Measurements from ENCODE around the gene BRD7.
A peak's percentile ranks its signal among the peaks of the same experiment; 100 is the strongest.

The BRD7 gene

GRCh38 chr16:50322333-50322732, 46.5 kb downstream of the BRD7 start:
- no peak for DNase-seq

GRCh38 chr16:50320310-50320709, 48.5 kb downstream of the BRD7 start:
- no peak for DNase-seq

- DNase-seq: no peak
Observed at GRCh38 chr16:50318796-50319578, 49.8 kb downstream of the BRD7 start.

GRCh38 chr16:50316848-50317630, 51.7 kb downstream of the BRD7 start:
- no peak for DNase-seq

GRCh38 chr16:50316102-50316847, 52.5 kb downstream of the BRD7 start:
- no peak for DNase-seq

GRCh38 chr16:50315346-50315997, 53.3 kb downstream of the BRD7 start:
- no peak for DNase-seq

- no peak for DNase-seq
Observed at GRCh38 chr16:50314665-50315064, 54.1 kb downstream of the BRD7 start.

- peak in 19 of 56 donors; percentile 7 to 58 (median 33) for DNase-seq
Observed at GRCh38 chr16:50313596-50314478, 55.0 kb downstream of the BRD7 start.

GRCh38 chr16:50311891-50312501, 56.8 kb downstream of the BRD7 start:
- DNase-seq: no peak

GRCh38 chr16:50311134-50311528, 57.7 kb downstream of the BRD7 start:
- DNase-seq: no peak

GRCh38 chr16:50310308-50311133, 58.3 kb downstream of the BRD7 start:
- no peak for DNase-seq

- DNase-seq: peak in 1 of 56 donors; percentile 11
Observed at GRCh38 chr16:50309527-50310307, 59.1 kb downstream of the BRD7 start.

- no peak for DNase-seq
Observed at GRCh38 chr16:50309156-50309526, 59.6 kb downstream of the BRD7 start.

- DNase-seq: no peak
Observed at GRCh38 chr16:50308237-50308965, 60.4 kb downstream of the BRD7 start.

- no peak for DNase-seq
Observed at GRCh38 chr16:50306287-50306686, 62.5 kb downstream of the BRD7 start.

- no peak for DNase-seq
Observed at GRCh38 chr16:50305441-50306061, 63.2 kb downstream of the BRD7 start.

All from amygdala (tissue), 56 donors.